Activated T-cell treated with anti-CD3 and anti-CD28 coated beads for 24 hours (primary cell): ENCODE data around the gene MYL2.
A peak's percentile ranks its signal among the peaks of the same experiment; 100 is the strongest.
"Not testable (repeated sequence)": the region's sequence is repeated elsewhere in the genome, so short reads cannot be mapped to it uniquely, and the experiment has no call there.

ENCODE experiments used
- DNase-seq: peaks from one replicate; pipeline ENCODE4 v3.0.0-alpha.2; 2020; ENCODE audit warnings: low read depth

The MYL2 gene

GRCh38 chr12:110920324-110920910 lies at the start of gene MYL2:
Gene MYL2, minus strand, starts transcription at chr12:110920579. Its CDS starts 50 bp downstream, at chr12:110920529.
- DNase-seq, result no peak

GRCh38 chr12:110966081-110966760 lies 45.8 kb upstream of the MYL2 start:
- no peak for DNase-seq

GRCh38 chr12:110965574-110965973 lies 45.2 kb upstream of the MYL2 start:
- DNase-seq, result no peak

GRCh38 chr12:110960795-110961194 lies 40.4 kb upstream of the MYL2 start:
- no peak for DNase-seq

- DNase-seq, result no peak
Observed at GRCh38 chr12:110957652-110958051, 37.3 kb upstream of the MYL2 start.

GRCh38 chr12:110957159-110957558 lies 36.8 kb upstream of the MYL2 start:
- DNase-seq, result no peak

GRCh38 chr12:110950867-110951266 lies 30.5 kb upstream of the MYL2 start:
- not testable (repeated sequence) for DNase-seq

- not testable (repeated sequence) for DNase-seq
Observed at GRCh38 chr12:110950466-110950865, 30.1 kb upstream of the MYL2 start.

GRCh38 chr12:110948041-110948440 lies 27.7 kb upstream of the MYL2 start:
- DNase-seq, result no peak

GRCh38 chr12:110943373-110943772 lies 23.0 kb upstream of the MYL2 start:
- no peak for DNase-seq

GRCh38 chr12:110941391-110941790 lies 21.0 kb upstream of the MYL2 start:
- no peak for DNase-seq

- no peak for DNase-seq
Observed at GRCh38 chr12:110940933-110941332, 20.6 kb upstream of the MYL2 start.

- DNase-seq, result no peak
Observed at GRCh38 chr12:110940296-110940695, 19.9 kb upstream of the MYL2 start.

GRCh38 chr12:110937104-110937641 lies 16.8 kb upstream of the MYL2 start:
- DNase-seq, result peak; percentile 42

- no peak for DNase-seq
Observed at GRCh38 chr12:110936367-110937103, 16.2 kb upstream of the MYL2 start.

- no peak for DNase-seq
Observed at GRCh38 chr12:110935588-110935987, 15.2 kb upstream of the MYL2 start.

GRCh38 chr12:110934093-110934852 lies 13.9 kb upstream of the MYL2 start:
- DNase-seq, result no peak

- DNase-seq, result no peak
Observed at GRCh38 chr12:110933326-110933974, 13.1 kb upstream of the MYL2 start.

GRCh38 chr12:110932046-110932445 lies 11.7 kb upstream of the MYL2 start:
- no peak for DNase-seq

- no peak for DNase-seq
Observed at GRCh38 chr12:110931315-110931728, 10.9 kb upstream of the MYL2 start.
